ENCODE measurements around the gene ZNRF1.

DNA sequence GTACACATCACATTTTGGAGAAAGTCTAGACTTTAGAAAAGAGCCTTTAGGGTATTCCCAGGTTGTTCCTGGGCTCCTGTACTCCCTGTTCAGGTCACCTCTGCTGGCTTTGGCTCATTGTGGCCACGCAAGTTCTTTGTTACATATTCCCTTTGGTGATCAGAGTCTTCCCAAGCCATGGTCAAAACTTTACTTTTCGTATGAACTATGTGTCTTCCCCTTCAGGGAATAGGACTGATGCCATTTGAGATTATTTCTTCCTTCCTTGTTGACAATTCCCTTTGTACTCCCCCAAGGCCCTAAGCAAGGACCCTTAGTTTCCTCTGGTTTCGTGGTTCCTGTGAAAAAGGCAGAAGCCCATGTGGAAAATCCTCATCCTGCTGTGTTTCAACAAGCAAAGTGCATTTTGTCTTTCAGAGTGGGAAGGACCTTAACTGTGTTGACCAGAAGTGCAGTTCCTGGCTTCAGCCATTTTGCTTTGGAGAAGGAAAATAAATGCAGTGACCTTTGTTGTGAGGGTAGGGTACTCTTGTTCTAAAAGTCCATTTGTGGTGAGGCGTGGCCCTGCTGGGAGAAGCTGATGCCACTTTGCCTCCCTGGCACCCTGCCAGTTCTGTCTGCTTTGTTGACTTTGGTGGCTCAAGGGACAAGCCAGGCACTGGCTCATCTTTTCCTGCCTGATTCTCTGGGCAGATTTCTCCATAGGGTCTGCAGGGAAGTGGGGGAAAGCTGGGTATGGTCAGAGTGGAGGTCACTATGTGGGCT lies 55.1 kb downstream of the ZNRF1 start:
- TF ChIP-seq CTCF (IDR thresholded peaks at IDR 0.05; ENCODE audit: low read depth, low read length) (no peak), MYC (IDR thresholded peaks at IDR 0.05; ENCODE audit: low read depth, low read length) (no peak), POLR2A (IDR thresholded peaks at IDR 0.05; ENCODE audit: extremely low read depth, insufficient read length) (no peak)
